HUES6 (cell line): ENCODE results near the gene LRRK1.

Source experiments
- H3K27ac ChIP-seq: 2 replicates; pipeline ENCODE4 v1.7.0; 2013; ENCODE audit warnings: low read depth, mild to moderate bottlenecking, low read length, inconsistent platforms
- H3K27me3 ChIP-seq: 2 replicates; pipeline ENCODE4 v1.6.1; 2013; ENCODE audit warnings: low read length; ENCODE audit not compliant: control insufficient read depth, insufficient read depth
- H3K36me3 ChIP-seq: 2 replicates; pipeline ENCODE4 v1.6.1; 2013; ENCODE audit warnings: low read length; ENCODE audit not compliant: control insufficient read depth, insufficient read depth
- H3K4me1 ChIP-seq: 2 replicates; pipeline ENCODE4 v1.6.1; 2013; ENCODE audit warnings: low read length; ENCODE audit not compliant: control insufficient read depth, insufficient read depth
- H3K4me3 ChIP-seq: 2 replicates; pipeline ENCODE4 v1.5.1; 2013; ENCODE audit warnings: low read depth, low read length
- H3K9ac ChIP-seq: one replicate; pipeline ENCODE4 v1.6.1; 2013; ENCODE audit warnings: mild to moderate bottlenecking, low read length
- H3K9me3 ChIP-seq: 2 replicates; pipeline ENCODE4 v1.6.1; 2013; ENCODE audit warnings: low read depth, low read length; ENCODE audit not compliant: control insufficient read depth, insufficient read depth

LRRK1 gene

GRCh38 chr15:100918690-100919480, at the start of gene LRRK1:
TSS of gene LRRK1 (plus strand) at chr15:100919357. CDS start at chr15:100924633, 5,276 bp downstream.
- peak within 1 kb of the TSS; percentile 63 for H3K4me3 ChIP-seq
- H3K36me3 ChIP-seq = no peaks in the 10 kb centered on the region
- H3K4me1 ChIP-seq = 0 out of 2 replicates have a peak, but pooled peaks cover 3% of the 10 kb centered on the region
- no peak within 1 kb of the TSS for H3K27ac ChIP-seq
- no peaks in the 10 kb centered on the region for H3K9me3 ChIP-seq
- H3K27me3 ChIP-seq = peaks cover 70% of the 10 kb centered on the region
- H3K9ac ChIP-seq = peak within 1 kb of the TSS; percentile 42

- H3K27ac ChIP-seq = no peak overlapping the region
- H3K27me3 ChIP-seq = peaks cover 29% of the 10 kb centered on the region
- no peak overlapping the region for H3K4me3 ChIP-seq
- peaks cover 6% of the 10 kb centered on the region; the same call in 1 of the 2 replicates for H3K9me3 ChIP-seq
- H3K4me1 ChIP-seq = 0 out of 2 replicates have a peak, but pooled peaks cover under 1% of the 10 kb centered on the region
- no peak overlapping the region for H3K9ac ChIP-seq
- H3K36me3 ChIP-seq = no peaks in the 10 kb centered on the region
These were observed 46.0 kb upstream of the LRRK1 start for GRCh38 chr15:100873029-100873677.

- H3K4me1 ChIP-seq = peaks cover 6% of the 10 kb centered on the region
- H3K4me3 ChIP-seq = no peak overlapping the region
- H3K36me3 ChIP-seq = no peaks in the 10 kb centered on the region
- peaks cover 51% of the 10 kb centered on the region for H3K27me3 ChIP-seq
- H3K27ac ChIP-seq = no peak overlapping the region
- no peak overlapping the region for H3K9ac ChIP-seq
- H3K9me3 ChIP-seq = no peaks in the 10 kb centered on the region
These were observed 43.7 kb upstream of the LRRK1 start for GRCh38 chr15:100875495-100875894.

- H3K4me3 ChIP-seq = no peak overlapping the region
- H3K27ac ChIP-seq = no peak overlapping the region
- H3K4me1 ChIP-seq = peaks cover 8% of the 10 kb centered on the region
- H3K9ac ChIP-seq = no peak overlapping the region
- H3K36me3 ChIP-seq = no peaks in the 10 kb centered on the region
- peaks cover 56% of the 10 kb centered on the region for H3K27me3 ChIP-seq
- no peaks in the 10 kb centered on the region for H3K9me3 ChIP-seq
These were observed 43.2 kb upstream of the LRRK1 start for GRCh38 chr15:100875976-100876375.

- Histone ChIP-seq H3K9ac (no peak overlapping the region), H3K27ac (no peak overlapping the region), H3K27me3 (peaks cover 72% of the 10 kb centered on the region), H3K4me1 (peaks cover 9% of the 10 kb centered on the region), H3K9me3 (no peaks in the 10 kb centered on the region), H3K36me3 (no peaks in the 10 kb centered on the region), H3K4me3 (no peak overlapping the region)
These were observed 41.6 kb upstream of the LRRK1 start for GRCh38 chr15:100877551-100877950.

- Histone ChIP-seq H3K4me3 (no peak overlapping the region), H3K36me3 (no peaks in the 10 kb centered on the region), H3K4me1 (peaks cover 9% of the 10 kb centered on the region), H3K9me3 (no peaks in the 10 kb centered on the region), H3K27ac (no peak overlapping the region), H3K27me3 (peaks cover 78% of the 10 kb centered on the region), H3K9ac (no peak overlapping the region)
These were observed 41.0 kb upstream of the LRRK1 start for GRCh38 chr15:100878130-100878529.

- H3K9me3 ChIP-seq = no peaks in the 10 kb centered on the region
- H3K27me3 ChIP-seq = peaks cover 83% of the 10 kb centered on the region
- H3K27ac ChIP-seq = no peak overlapping the region
- peaks cover 9% of the 10 kb centered on the region for H3K4me1 ChIP-seq
- no peak overlapping the region for H3K9ac ChIP-seq
- no peaks in the 10 kb centered on the region for H3K36me3 ChIP-seq
- peak overlapping the region; percentile 73 for H3K4me3 ChIP-seq
These were observed 40.5 kb upstream of the LRRK1 start for GRCh38 chr15:100878648-100879047.

- Histone ChIP-seq H3K4me3 (peak overlapping the region; percentile 73), H3K9ac (no peak overlapping the region), H3K27ac (no peak overlapping the region), H3K36me3 (no peaks in the 10 kb centered on the region), H3K9me3 (no peaks in the 10 kb centered on the region), H3K27me3 (peaks cover 87% of the 10 kb centered on the region), H3K4me1 (peaks cover 9% of the 10 kb centered on the region)
These were observed 40.1 kb upstream of the LRRK1 start for GRCh38 chr15:100879061-100879463.

GRCh38 chr15:100879464-100880138, 39.6 kb upstream of the LRRK1 start, which contains the start of gene ALDH1A3:
TSS of gene ALDH1A3 (plus strand) at chr15:100879831. CDS start at chr15:100879908, 77 bp downstream.
- no peaks in the 10 kb centered on the region for H3K36me3 ChIP-seq
- H3K4me3 ChIP-seq = peak within 1 kb of the TSS; percentile 73
- H3K4me1 ChIP-seq = peaks cover 9% of the 10 kb centered on the region
- H3K9me3 ChIP-seq = no peaks in the 10 kb centered on the region
- H3K9ac ChIP-seq = peak within 1 kb of the TSS; percentile 61
- no peak within 1 kb of the TSS for H3K27ac ChIP-seq
- peaks cover 87% of the 10 kb centered on the region for H3K27me3 ChIP-seq

GRCh38 chr15:100880139-100880896, 38.8 kb upstream of the LRRK1 start:
- no peak overlapping the region for H3K27ac ChIP-seq
- no peaks in the 10 kb centered on the region for H3K36me3 ChIP-seq
- H3K27me3 ChIP-seq = peaks cover 85% of the 10 kb centered on the region
- H3K4me3 ChIP-seq = peak overlapping the region; percentile 73
- H3K4me1 ChIP-seq = peaks cover 9% of the 10 kb centered on the region
- peak overlapping the region; percentile 61 for H3K9ac ChIP-seq
- no peaks in the 10 kb centered on the region for H3K9me3 ChIP-seq
